GM21619 (cell line): ENCODE data around the gene STON2.
A peak's percentile ranks its signal among the peaks of the same experiment; 100 is the strongest.

Experiments
- ATAC-seq: cut with Tn5 transposase; IDR thresholded peaks from one replicate; pipeline ENCODE4 v1.9.1; 2021; ENCODE audit not compliant: unreplicated experiment

Gene STON2

DNA sequence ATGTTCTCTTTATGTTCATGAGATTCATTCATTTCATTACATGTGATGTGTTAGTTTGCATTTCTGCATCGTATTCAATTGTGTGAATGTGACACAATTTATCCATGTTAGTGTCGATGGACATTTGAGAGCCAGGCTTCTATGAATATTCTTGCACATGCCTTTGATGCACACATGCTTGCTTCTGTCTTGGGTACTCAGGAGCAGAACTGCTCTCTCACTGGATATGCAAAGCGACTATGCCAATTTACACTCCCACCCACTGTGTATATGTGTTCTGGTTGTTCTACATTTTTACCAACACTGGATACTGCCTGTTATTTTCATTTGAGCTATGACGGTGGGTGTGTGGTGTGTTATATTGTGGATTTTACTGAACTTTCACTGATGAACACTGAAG lies 95.1 kb downstream of the STON2 start:
- ATAC-seq, result no peak

DNA sequence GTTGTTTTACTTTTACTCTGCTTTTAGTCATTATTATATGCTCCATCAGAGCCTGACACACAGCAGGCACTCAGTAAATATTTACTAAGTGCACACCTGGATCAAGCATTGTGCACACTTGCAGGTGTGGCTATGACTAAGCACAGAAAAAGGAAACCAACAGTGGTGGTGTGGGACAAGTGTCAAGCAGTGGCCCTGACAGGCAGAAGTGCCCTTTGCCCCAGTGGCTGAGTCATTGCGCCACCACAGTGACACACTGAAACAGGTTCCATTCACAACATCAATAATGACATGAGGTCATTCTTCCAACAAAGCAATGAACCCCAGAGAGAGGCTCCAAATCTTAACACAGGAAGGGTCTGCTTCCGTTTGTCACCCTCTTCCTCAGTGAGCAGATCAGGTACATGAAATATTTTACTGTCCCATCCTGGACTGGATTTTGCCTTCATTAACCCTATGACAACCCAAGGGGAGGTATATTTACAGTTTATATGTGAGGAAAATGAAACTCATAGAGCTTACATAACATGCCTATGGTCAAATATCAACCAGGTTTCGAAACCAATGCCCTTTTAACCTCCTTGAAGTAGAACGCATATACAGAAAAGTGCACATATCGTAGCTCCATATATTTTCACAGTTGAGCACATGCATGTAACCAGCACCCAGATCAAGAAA lies 96.7 kb downstream of the STON2 start:
- ATAC-seq, result peak; percentile 91

DNA sequence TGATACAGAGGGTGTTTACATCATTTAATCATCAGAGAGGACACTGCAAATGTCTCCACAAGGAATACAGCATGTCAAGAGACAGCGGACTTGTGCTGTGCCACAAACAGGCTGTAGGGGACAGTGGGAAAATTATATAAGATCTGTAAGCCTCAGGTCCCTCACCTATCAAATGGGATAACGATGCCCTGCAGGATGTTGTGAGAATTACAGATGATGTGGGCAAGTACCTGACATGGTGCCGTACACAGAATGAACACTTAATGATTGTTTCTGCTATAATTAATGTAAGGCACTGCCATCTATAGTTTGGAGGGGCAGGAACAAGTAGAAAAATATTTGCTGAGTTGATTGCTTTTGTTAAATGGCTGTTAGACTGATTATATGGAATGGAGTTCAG lies 97.5 kb downstream of the STON2 start:
- ATAC-seq, result no peak

DNA sequence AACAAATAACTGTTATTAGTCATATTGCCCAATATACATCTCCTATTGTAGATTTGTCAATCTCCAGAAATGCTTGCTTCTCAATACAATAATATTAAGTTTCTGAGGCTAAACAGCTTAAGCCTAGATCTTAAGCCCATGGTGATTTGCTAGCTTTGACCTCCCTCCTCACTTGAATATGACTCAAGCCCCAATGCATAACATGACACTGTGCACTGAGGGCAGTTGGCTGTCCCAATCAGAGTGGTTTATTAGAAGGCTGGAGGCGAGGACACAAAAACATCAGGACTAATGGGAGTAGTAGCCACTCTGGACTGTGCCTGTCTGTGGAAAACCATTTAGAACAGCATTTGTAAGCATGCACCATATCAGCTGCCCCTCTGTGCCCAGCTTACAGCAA lies 98.3 kb downstream of the STON2 start:
- no peak for ATAC-seq

DNA sequence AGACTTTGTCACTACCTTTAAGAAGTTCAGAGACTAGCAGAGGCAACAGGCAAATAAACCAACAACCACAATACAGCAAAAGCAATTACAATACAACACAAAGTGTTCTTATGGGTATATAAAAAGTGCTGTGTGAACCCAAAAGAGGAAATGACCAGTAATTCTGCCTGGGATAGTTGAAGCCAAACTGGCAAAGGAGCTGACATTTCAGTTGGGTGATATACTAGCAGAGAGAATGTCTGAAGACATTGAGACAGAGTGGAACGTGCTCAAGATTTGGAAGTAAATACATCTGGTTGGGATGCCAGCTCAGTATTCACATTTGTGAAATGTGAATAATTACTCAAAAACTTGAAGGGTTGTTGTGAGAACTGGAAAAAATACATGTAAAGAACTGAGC lies 98.8 kb downstream of the STON2 start:
- no peak for ATAC-seq

DNA sequence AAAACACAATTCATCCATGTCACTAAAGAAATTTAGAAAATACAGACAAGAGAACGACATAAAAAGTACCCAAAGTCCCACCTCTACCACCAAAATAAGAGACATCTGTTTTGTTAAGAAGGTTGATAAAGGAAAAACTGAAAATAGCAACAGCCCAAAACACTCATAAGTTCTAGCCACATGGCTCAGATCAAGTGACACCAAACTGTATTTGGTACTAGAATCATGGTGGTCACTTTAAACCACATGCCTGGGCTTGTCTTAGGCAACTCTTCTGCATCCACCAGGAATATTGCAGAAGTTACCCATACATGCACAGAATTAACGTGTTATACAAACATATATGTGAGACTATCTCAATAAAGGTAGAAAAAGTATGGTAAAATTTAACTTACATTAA lies 101.2 kb downstream of the STON2 start:
- no peak for ATAC-seq

DNA sequence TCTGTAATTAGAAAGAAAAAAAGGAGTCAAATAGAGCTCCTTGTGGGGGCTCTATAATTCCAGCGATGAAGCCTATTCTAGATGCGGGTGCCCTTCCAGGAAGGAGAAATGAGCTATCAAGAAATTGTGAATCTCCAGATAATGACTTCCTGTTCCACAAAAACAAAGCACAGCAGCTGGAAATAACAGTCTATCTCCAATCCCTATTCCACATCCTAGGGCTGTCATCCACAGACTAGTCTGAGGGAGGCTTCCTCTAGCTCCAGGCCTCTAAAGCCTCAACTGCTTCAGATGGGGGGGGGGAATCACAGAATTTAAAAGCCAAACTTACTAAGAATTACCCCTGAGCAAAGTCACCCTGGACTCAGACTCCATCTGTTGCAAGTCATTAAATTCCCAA lies 102.0 kb downstream of the STON2 start:
- ATAC-seq, result no peak

DNA sequence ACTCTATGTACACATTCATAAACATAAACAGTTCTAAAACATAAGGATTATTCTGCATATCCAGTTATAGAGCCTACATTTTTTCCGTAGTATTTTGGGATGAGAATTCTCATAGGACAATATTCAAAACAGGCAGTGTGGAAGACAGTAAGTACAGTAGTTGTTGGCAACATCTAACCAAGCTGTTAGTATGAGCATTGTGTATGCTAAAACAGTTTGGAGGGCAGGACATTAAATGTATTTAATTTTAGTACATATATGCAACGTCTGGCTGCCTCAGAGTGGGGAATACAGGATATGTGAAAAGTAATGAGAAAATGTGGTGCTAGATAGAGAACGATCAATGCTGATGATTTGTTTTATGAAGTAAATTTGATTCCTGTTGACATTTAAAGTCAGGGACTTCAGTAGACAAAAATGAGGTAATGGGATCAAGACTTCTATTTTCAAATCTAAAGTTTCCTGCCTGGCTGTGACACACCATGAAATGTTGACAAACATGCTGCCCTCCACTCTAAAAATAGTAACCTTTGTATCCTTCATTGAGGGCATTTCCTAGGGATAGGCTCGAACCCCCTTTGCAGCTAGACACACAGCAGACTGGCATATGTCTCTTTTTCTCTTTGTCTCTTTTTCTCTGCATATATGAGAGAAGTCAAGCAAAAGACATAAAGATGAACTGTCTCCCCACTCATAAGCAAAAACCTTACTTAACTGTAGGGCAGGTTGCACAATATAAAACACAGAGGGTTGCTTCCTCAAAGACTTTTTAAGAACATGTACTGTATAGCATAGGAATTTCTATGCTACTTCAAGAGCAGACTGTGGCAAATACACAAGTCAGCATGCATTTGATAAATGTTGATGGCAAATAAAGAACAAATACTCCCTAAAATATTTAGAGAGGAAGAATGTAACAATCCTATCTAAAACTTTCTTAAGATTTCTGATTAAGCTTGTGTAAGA lies 103.9 kb downstream of the STON2 start:
- ATAC-seq, result no peak

DNA sequence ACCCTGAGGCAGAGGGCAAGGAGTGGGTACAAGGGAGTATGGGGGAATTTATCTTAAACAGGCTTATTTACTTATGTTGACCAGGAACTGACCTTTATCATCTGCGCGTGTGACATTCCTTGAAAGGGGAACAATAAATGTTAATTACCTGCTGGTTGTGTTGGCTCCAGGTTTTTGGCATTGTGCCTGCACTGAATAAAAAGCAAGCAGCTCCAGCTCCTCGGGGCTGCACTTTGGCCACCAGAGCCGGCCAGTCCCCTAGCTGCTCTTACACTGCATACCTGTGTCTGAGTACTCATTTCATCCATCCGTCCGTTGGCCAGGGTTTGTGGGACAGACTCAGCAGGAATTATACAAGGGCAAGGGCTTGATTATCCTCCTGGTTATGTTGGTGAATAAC lies 110.6 kb downstream of the STON2 start:
- no peak for ATAC-seq

DNA sequence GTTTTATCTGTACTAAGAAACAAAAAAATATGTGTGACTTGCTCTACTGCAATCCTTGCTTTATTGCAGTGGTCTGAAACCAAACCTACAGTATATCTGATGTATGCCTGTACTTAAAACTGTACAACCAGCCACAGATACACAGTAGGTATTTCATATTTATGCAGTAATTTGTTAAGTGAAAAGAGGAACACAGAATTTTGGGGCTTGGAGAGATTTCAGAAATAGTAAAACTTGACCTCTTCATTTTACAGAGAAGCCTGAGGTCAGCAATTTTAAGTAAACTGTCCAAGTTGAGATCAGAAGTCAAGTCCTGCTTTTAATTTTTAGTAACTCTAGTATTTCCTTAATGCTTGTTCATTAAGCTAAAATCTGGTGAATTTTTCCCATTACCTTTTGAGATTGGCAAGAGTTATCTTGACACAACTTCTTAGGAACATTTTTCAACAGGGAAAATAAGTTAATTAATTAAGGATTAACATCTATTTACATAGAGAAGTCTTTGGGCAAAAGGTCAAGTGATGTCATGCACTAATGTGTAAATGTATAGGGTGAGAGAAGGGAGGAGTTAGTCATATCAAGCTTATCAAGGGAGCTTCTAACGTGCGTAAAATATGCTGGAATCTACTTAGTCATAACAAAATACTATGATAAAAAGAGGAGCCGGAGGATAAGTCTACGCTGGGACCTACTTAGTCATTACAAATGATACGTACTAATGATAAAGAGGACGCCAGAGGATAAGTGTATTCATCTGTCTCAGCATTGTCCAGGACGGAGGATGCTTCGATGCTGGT lies 113.4 kb downstream of the STON2 start:
- ATAC-seq, result no peak

DNA sequence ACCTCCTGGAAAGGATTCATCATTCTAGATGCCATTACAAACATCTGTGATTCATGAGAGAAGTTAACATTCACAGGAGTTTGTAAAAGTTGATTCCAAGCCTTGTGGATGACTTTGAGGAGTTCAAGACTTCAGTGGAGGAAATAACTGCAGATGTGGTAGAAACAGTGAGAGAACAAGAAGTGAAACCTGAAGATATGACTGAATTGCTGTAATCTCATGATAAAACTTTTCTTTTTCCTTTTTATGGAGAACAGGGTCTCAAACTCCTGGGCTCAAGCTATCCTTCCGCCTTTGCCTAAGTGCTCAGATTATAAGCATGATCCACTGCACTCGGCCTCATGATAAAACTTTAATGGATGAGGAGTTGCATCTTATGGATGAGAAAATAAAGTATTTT lies 114.9 kb downstream of the STON2 start:
- ATAC-seq, result no peak

DNA sequence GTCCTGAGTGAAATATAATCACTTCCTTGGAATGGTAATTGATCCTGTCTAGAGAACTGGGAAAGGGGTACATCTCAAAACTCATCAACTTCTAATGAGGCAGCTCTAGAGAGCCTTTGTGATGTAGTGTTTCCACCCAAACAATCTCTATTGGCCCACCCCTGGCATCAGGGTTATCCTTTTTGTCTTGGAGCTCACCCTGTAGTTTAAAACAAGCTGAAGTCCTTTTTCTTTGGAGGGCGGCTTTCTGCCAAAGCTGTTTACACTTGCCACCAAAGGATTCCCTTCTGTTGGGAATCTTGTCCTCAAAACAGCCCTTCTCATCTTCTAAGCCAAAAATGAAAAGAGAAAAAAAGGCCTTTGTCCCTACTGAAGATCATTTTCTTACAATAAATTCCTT lies 118.8 kb downstream of the STON2 start:
- no peak for ATAC-seq

DNA sequence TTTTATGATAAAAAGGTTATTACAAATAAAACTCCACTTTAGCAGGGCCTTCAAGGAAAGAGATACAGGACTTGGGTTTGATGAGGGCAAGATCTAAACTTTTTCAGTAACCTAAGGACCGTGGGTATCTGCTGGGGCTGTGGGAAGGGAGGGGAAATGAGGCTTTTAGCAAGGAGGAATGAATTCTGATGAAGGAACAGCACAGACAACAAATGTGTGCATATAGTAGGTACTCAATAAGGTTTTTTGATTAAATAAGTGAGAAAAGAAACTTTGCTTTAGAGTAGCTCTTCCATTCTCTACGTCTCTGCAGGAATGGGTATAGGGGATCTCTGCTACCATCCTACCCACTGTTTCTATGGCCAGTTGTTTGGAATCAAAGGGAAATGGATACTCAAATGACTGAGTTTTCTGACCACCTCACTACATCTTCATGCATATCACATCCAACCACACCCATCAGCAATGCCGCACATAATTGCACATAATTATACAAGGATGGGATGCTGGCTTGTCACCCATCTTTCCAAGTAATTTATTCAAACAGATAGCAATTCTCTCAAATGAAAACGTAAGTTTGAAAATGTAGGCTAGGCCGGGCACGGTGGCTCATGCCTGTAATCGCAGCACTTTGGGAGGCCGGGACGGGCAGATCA lies 119.9 kb downstream of the STON2 start:
- ATAC-seq, result no peak

DNA sequence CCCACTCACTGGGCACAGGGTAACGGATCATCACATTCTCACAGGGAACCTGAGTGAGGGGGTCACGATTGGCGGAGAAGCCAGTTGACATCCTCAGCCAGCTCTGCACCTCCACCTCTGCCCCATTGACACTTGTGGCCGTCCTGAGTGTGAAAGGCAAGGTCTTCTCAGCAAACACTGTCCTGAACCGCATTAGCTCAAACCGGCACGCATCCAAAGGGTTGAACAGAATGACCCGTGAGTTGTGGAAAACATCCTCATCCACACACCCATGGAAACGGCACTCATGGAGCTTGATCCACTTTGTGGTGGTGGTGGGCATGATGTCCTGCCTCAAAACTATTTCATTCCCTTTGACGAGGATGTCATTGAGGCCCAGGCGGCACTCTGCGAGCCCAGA lies 123.0 kb downstream of the STON2 start:
- ATAC-seq, result no peak

DNA sequence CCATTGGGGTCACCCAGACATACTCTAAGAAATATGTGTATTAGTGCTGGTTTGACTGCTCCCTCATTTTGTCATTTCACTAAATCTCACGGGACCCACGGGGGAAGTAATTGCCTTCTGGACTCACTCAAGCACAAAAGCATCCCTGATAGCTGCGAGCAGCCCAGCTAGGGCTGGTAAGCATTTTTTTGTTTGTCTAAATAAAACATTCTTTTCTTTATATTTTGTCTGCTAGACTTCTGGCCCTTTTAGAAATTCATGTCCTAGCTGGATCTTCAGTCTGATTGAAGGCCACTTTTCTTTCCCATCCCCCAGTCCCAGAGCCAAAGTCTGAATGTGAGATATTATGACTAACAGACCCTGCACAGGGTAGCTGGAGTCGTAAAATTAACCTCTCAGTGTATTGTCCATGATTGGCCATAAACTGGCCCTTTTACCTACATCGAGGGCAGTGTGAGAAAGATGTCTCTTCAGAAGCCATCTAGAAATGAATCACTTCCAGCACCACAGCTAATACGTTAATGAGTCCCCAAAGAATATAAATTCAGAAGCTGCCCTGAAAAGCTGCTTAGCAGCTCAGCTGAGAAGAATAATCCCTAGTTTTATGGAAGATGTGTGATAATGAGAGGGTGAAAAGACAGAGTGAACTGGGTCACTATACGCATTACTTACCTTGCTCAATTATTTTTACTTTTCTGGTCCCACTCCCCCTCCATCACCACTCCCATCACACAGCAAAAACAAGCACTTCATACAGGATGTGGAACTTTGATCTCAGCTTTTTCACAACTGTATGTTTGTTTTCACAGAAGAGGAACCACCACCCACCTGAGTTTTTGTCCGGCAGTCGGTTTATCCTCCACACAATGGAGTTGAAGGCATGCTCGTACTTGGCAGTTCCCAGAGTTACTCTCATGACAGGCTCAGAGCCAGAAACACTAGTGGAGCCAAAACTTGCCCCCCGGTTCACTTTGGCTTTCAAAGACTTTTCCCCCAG lies 123.8 kb downstream of the STON2 start:
- ATAC-seq, result peak; percentile 82

DNA sequence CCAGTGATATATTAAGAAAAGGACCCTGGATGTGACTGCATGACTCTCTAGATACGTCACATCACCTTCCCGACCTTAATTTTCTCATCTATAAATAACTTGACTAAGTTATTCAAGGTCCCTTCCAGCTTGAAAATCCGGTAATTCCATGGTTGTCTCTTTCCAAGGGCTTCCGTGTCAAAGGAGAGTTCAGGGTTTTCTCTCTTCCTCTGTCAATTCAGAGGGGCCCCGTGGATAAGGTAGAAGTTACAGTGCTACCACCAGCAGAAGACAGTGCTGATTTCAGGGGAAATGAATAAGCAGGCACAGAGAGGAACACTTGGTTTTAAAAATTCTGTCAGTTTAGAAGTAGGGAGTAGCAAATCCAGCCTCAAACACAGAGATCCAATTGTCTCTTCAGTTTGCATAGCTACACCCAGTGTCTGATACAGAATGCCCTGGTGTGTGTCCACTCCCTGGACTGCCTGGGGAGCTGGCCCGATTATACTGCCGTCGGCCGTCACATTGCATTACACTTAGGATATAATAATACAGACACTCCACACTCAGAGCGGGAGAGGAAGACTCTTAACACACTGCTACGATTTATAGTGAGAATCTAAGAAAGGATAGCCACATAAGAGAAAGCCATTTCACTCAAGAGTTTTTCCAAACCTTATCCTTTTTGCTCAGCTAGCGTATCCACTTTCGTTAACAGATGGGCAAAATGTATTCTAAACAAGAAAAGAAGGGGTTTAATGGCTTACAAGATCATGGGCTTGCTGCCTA lies 124.6 kb downstream of the STON2 start:
- ATAC-seq, result no peak

DNA sequence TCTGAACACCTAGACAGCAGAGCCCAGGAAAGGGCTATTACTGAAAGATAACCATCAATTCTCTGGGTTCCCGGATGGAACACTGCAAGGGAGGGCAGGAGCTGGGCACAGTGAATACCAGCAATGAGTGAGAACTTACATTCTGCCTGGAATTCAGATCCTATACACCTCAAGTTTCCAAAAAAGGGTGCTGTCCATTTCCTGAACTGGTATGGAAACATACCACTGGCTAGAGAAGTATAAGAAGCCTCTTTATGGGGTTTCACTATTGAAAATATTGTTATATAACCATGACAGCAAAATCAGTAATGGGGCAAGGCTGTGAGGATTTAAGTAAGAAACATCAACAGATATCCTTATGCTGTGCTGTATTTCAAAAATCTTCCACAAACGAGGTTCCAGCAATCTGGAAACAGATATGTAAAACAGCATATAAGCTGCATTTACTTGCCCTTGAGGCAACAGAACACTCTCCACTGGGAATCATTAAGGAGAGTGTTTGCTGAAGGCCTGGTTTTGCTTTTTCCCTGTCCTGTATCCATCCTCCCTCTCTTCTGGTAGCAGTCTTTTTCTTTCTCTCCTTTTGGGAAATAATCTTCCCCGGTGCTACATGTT lies 126.1 kb downstream of the STON2 start:
- ATAC-seq, result no peak

DNA sequence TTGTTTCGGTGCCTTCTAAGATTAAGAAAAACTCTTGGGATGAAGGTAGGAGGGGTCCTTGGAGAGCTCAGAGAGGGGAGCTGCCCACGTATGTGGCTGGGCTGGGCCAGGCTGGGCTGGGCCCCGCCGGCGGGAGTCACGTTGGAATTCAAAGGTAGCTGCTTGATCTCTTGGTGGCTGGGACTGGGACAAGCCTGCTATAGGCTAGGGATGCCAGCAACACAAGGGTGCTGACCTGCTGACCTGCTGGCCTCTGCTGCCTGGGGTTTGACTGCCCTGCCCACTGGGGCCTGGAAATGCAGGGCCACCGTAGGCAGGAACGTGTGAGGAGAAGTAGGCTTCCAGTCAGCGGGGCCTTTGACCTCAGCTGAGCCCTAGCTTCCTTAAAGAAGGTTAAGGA lies 126.6 kb downstream of the STON2 start:
- no peak for ATAC-seq

DNA sequence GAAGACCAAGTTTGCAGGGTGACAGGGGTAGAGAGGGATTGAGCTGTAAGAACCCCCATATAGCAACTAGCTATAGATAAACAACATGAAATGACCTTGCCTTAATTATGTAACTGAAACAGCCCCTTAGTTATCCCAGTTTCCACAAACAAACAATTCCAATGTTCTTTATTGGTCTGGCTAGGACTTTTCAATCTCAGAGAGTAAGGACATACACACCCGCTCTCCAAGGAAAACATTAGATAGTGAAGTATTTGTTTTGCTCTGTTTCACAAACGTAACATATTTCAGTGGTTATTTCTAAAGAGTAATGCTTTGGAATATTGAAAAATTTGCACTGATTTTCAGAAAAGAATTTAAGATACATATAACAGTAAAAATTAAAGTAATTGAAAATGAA lies 127.8 kb downstream of the STON2 start:
- no peak for ATAC-seq
